GM15510 (cell line): ENCODE data around the gene GMDS.

Experiments
- POLR2A ChIP-seq: IDR thresholded peaks from 3 replicates; pipeline ENCODE4 v1.6.1; 2011; ENCODE audit warnings: borderline replicate concordance; ENCODE audit not compliant: insufficient read length; ENCODE audit errors: extremely low read depth

Gene GMDS

GRCh38 chr6:1613688-1614447 is 631.5 kb downstream of the GMDS start:
- no peak for TF ChIP-seq POLR2A

GRCh38 chr6:1613346-1613687 is 632.1 kb downstream of the GMDS start:
- TF ChIP-seq POLR2A = no peak

- no peak for TF ChIP-seq POLR2A
Observed at GRCh38 chr6:1612974-1613306, 632.5 kb downstream of the GMDS start.

- no peak for TF ChIP-seq POLR2A
Observed at GRCh38 chr6:1612299-1612973, 633.0 kb downstream of the GMDS start.

- TF ChIP-seq POLR2A = no peak
Observed at GRCh38 chr6:1611572-1612298, 633.7 kb downstream of the GMDS start.

GRCh38 chr6:1611322-1611571 is 634.2 kb downstream of the GMDS start:
- no peak for TF ChIP-seq POLR2A

GRCh38 chr6:1610497-1611321 is 634.7 kb downstream of the GMDS start:
- no peak for TF ChIP-seq POLR2A

- TF ChIP-seq POLR2A = no peak
Observed at GRCh38 chr6:1609648-1610496, 635.5 kb downstream of the GMDS start, which contains the start of gene FOXC1. Gene FOXC1 (plus strand): TSS chr6:1609915. CDS start chr6:1610446, 531 bp downstream.

- no peak for TF ChIP-seq POLR2A
Observed at GRCh38 chr6:1609041-1609647, 636.3 kb downstream of the GMDS start.

GRCh38 chr6:1608222-1609040 is 637.0 kb downstream of the GMDS start:
- TF ChIP-seq POLR2A = no peak

GRCh38 chr6:1607516-1608221 is 637.7 kb downstream of the GMDS start:
- TF ChIP-seq POLR2A = no peak

- no peak for TF ChIP-seq POLR2A
Observed at GRCh38 chr6:1606780-1607515, 638.5 kb downstream of the GMDS start.
